Brain microvascular endothelial cell (primary cell): ENCODE data around the gene GPR37L1.

Source experiments
- DNase-seq: peaks from one replicate; pipeline ENCODE4 v3.0.0-alpha.2; 2020
- H3K27ac ChIP-seq: fragments of 250-450 bp; sonication (Bioruptor Pico); 2 replicates; pipeline ENCODE4 v1.5.1; 2020; ENCODE audit warnings: mild to moderate bottlenecking, moderate library complexity
- H3K27me3 ChIP-seq: fragments of 250-450 bp; sonication (Bioruptor Pico); replicated peaks from 2 replicates; pipeline ENCODE4 v1.5.1; 2020; ENCODE audit warnings: mild to moderate bottlenecking
- H3K36me3 ChIP-seq: fragments of 250-450 bp; sonication (Bioruptor Pico); replicated peaks from 2 replicates; pipeline ENCODE4 v1.5.1; 2020; ENCODE audit warnings: mild to moderate bottlenecking
- H3K4me3 ChIP-seq: 2 replicates; pipeline ENCODE4 v1.5.1; 2011; ENCODE audit warnings: low read depth, mild to moderate bottlenecking, control low read depth, low read length, moderate library complexity
- in situ Hi-C: cut with HindIII; loops from 2 replicates; pipeline ENCODE4 v1.10.0; 2017; ENCODE audit warnings: low sequenced_read_pairs, low pct_ligation_motif_present
- TF ChIP-seq, protein P1 (sequence below): IDR thresholded peaks from 2 replicates; pipeline ENCODE4 v1.5.1; 2011; ENCODE audit warnings: low read depth, mild to moderate bottlenecking, moderate library complexity, low read length, control low read depth, inconsistent platforms; ENCODE audit errors: missing control alignments

The GPR37L1 gene

DNA sequence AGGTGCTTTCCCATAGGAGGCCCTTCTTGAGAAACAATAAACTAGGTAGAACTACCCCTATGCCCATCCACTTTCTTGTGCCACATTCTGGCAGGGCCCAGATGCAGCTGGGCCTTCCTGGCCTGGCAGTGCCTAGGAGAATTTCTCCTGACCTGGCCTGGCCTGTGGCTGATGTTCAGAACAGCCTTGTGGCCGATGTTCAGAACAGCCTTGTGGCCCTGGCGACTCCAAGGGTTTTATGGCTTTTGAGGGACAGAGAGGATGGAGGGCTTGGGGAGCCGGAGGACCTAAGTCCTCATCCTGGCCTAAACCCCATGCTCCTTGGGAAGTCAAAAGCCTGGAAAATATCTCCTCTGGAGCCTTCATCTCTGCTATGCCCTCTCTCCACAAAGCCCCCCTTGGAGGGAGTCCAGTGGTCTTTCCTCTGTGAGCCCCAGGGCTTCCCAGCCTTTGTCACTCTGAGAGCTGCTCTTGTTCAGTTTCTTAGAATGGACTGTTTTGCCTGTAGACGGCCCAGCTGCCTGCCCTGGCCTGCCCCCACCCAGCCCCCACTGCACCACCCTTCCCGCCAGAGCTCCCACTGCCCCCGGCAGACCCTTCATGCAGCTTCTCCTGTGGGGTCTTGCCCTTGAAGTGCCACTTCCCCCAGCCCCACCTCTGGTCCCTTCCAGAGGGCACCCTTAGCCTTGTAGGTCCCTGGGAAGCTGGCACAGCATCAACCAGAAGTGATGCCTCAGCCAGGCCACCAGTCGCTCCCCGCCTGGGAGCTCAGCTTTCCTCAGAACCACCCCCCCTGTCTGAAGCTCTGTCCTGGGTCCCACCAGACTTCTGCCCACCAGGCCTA is 7.0 kb downstream of the GPR37L1 start:
- H3K4me3 ChIP-seq, result no peak overlapping the region
- peaks cover 1% of the 10 kb centered on the region for H3K27me3 ChIP-seq
- H3K27ac ChIP-seq, result no peak overlapping the region
- no peak for DNase-seq
- in situ Hi-C loops, result loop anchor here (25.0 kb wide), 1 partner anchor 117 kb away; the partner anchor contains the start of gene ELF3
- peaks cover 15% of the 10 kb centered on the region for H3K36me3 ChIP-seq
- TF ChIP-seq, protein P1, sequence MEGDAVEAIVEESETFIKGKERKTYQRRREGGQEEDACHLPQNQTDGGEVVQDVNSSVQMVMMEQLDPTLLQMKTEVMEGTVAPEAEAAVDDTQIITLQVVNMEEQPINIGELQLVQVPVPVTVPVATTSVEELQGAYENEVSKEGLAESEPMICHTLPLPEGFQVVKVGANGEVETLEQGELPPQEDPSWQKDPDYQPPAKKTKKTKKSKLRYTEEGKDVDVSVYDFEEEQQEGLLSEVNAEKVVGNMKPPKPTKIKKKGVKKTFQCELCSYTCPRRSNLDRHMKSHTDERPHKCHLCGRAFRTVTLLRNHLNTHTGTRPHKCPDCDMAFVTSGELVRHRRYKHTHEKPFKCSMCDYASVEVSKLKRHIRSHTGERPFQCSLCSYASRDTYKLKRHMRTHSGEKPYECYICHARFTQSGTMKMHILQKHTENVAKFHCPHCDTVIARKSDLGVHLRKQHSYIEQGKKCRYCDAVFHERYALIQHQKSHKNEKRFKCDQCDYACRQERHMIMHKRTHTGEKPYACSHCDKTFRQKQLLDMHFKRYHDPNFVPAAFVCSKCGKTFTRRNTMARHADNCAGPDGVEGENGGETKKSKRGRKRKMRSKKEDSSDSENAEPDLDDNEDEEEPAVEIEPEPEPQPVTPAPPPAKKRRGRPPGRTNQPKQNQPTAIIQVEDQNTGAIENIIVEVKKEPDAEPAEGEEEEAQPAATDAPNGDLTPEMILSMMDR, result no peak

DNA sequence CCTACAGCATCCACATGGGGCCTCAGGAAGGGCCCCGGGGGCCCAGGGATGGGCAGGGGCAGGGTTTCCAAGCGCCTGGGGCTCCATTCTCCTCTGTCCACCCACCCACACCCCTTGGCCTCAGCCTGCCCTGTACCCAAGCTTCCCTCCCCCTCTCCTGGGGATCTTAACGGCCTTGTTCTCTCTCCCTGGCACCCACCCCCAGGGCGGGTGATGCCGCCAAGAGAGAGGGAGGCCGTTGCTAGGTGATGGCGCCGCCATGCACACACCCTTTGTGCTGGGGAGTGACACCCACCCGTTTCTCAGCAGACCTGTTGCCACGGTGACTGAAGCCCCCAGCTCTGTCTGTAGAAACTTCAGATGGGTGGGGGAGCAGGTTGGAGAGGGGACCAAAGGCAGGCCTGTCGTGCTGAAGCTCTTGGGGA is 7.6 kb downstream of the GPR37L1 start:
- DNase-seq, result no peak
- Histone ChIP-seq H3K4me3 (no peak overlapping the region), H3K27me3 (peaks cover 1% of the 10 kb centered on the region), H3K36me3 (peaks cover 18% of the 10 kb centered on the region), H3K27ac (no peak overlapping the region)
- TF ChIP-seq, protein P1, result no peak
- in situ Hi-C loops, result loop anchor here (25.0 kb wide), 1 partner anchor 118 kb away; the partner anchor contains the start of gene ELF3

- in situ Hi-C loops, result loop anchor here (25.0 kb wide), 1 partner anchor 119 kb away; the partner anchor contains the start of gene ELF3
- peaks cover 18% of the 10 kb centered on the region for H3K36me3 ChIP-seq
- TF ChIP-seq, protein P1, result no peak
These were observed 8.3 kb downstream of the GPR37L1 start for GRCh38 chr1:202130816-202131522.

DNA sequence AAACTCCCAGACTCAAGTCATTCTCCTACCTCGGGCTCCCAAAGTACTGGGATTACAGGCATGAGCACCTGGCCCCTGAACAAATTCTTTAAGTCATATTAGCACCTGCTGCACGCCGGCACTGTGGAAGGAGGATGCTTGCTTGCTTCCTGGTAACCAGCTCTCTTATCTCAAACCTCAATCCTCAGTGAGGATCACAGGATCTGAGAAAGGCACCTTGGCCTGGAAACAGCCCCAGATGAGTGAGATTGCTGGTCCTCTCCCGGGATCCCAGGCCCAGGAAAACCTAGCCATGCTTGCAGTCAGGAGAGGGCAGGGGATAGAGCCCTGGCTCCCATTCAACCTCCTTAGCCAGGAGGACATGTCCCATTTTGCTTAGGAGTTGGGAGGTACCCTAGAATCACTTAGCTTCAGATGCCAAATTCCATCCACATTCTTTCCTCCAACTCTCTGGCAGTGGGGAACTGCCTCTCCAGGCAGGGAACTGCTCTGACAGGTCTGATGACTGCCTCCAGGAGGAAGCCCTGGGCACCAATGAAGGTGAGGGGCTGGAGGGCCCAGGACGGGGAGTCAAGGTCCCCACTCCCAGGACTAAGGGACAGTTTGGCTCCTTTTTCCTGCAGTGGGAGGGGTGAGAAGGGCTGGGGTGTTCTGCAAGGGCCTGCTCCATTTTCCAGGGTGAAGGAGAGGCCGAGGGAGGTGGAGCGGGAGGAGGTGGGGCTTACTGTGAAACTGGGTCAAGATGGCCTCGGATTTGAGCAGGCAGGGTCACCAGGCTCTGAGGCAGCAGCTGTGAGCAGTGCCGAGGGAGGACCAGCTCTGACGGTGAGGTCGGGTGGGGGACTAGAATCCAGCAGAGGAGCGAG is 9.5 kb downstream of the GPR37L1 start:
- H3K27ac ChIP-seq, result no peak overlapping the region
- in situ Hi-C loops, result loop anchor here (25.0 kb wide), 1 partner anchor 120 kb away; the partner anchor contains the start of gene ELF3
- peaks cover 18% of the 10 kb centered on the region for H3K36me3 ChIP-seq
- DNase-seq, result no peak
- TF ChIP-seq, protein P1, result no peak
- no peaks in the 10 kb centered on the region for H3K27me3 ChIP-seq
- H3K4me3 ChIP-seq, result no peak overlapping the region

More at GRCh38 chr1:202130816-202131522, 8.3 kb downstream of the GPR37L1 start:
- H3K4me3 ChIP-seq, result no peak overlapping the region
- no peak overlapping the region for H3K27ac ChIP-seq
- no peaks in the 10 kb centered on the region for H3K27me3 ChIP-seq
- DNase-seq, result no peak

- TF ChIP-seq, protein P1, result no peak
- H3K36me3 ChIP-seq, result peaks cover 22% of the 10 kb centered on the region
- H3K27ac ChIP-seq, result no peak overlapping the region
- no peak overlapping the region for H3K4me3 ChIP-seq
- no peaks in the 10 kb centered on the region for H3K27me3 ChIP-seq
- no peak for DNase-seq
- in situ Hi-C loops, result loop anchor here (25.0 kb wide), 1 partner anchor 121 kb away; the partner anchor contains the start of gene ELF3
These were observed 10.3 kb downstream of the GPR37L1 start for GRCh38 chr1:202133001-202133400.
